Heart left ventricle (tissue), 16 donors: ENCODE measurements around the gene PLEKHA6. TPM values are rescaled to one million over a fixed set of nuclear protein-coding genes. Genes with fewer than 3 reads are reported as not detected.

Experiments
- ATAC-seq, 4 donors: fragments of 200-7000 bp; cut with Tn5 transposase; one replicate each; pipeline ENCODE4 v1.9.1; 2020 to 2022; ENCODE audit warnings: moderate library complexity in 4 of 4, mild to moderate bottlenecking in 3 of 4, moderate number of reproducible peaks in 1 of 4
- DNase-seq, 5 donors: peaks; one replicate each; pipeline ENCODE4 v3.0.0-alpha.2; 2020
- H3K27ac ChIP-seq, 12 donors: fragments of 200-600 bp; sonication (generic) in 4 of 12; one replicate each; pipeline versions ENCODE4 v1.5.0 to v1.8.0; 2016 to 2022; ENCODE audit warnings: mild to moderate bottlenecking in 2 of 12
- H3K27me3 ChIP-seq, 9 donors: fragments of 200-600 bp; sonication (generic) in 2 of 9; one replicate each; pipeline versions ENCODE4 v1.5.1 to v1.8.0; 2016 to 2022; ENCODE audit warnings: mild to moderate bottlenecking in 3 of 9
- H3K36me3 ChIP-seq, 9 donors: fragments of 200-600 bp; sonication (generic) in 2 of 9; one replicate each; pipeline versions ENCODE4 v1.5.0 to v1.8.0; 2018 to 2022; ENCODE audit warnings: mild to moderate bottlenecking in 2 of 9
- H3K4me1 ChIP-seq, 12 donors: fragments of 200-600 bp; sonication (generic) in 4 of 12; one replicate each; pipeline versions ENCODE4 v1.5.0 to v1.8.0; 2016 to 2022; ENCODE audit warnings: mild to moderate bottlenecking in 3 of 12
- H3K4me3 ChIP-seq, 12 donors: fragments of 200-600 bp; sonication (generic) in 4 of 12; one replicate each; pipeline versions ENCODE4 v1.5.0 to v1.8.0; 2017 to 2022; ENCODE audit warnings: mild to moderate bottlenecking in 9 of 12, moderate library complexity in 4 of 12
- H3K9me3 ChIP-seq, 12 donors: fragments of 200-600 bp; sonication (generic) in 4 of 12; one replicate each; pipeline versions ENCODE4 v1.5.0 to v1.8.0; 2016 to 2022; ENCODE audit warnings: mild to moderate bottlenecking in 1 of 12
- POLR2A ChIP-seq, 2 donors: fragments of 450-650 bp; IDR thresholded peaks; one replicate each; pipeline ENCODE4 v1.6.1; 2017; ENCODE audit warnings: antibody characterized with exemption in 2 of 2, mild to moderate bottlenecking in 2 of 2, moderate library complexity in 2 of 2
- WGBS, 4 donors: extraction: QIAGEN DNeasy Blood & Tissue Kit in 2 of 4; methylation state at CpG; one replicate each; pipeline versions ENCODE4 v1.1.5 to v1.1.7; 2013 to 2018; 5-methylcytosine and 5-hydroxymethylcytosine counted together
- intact Hi-C, 10 donors: fragments of 100-400 bp; cut with DNase I; formaldehyde crosslinking; loops; one replicate each; pipeline versions ENCODE4 v1.11.1 to v1.14.2; 2022
- polyA plus RNA-seq, 2 donors: library from polyadenylated mRNA; stranded (reverse); fragments of 200-250 nt; gene quantifications; one replicate each; pipeline ENCODE4 v1.2.3, GENCODE V29; 2013
- total RNA-seq, 9 donors: library from RNA; depleted of rRNA in 2 of 9; stranded (reverse); fragments of >200 nt in 2 of 9; fragmentation: NEBNext Ultra II Directional in 3 of 9; extraction: Animal tissue kit (Norgen Biotek cat#: 25700) in 3 of 9; gene quantifications; one replicate each; pipeline versions ENCODE4 v1.1.0 to v1.2.4, GENCODE V29; 2016 to 2023
- TF ChIP-seq, protein P1 (sequence below), 12 donors: fragments of 200-600 bp; sonication (generic) in 4 of 12; IDR thresholded peaks; one replicate each; pipeline versions ENCODE4 v1.5.0 to v1.8.0; 2018 to 2022; ENCODE audit warnings: antibody characterized with exemption in 12 of 12, mild to moderate bottlenecking in 5 of 12
- donor health status: ischemic (EF 13 %, LVEDD 7.1; RV severe dilation, severe dysfunction).
- donor health status: healthy with polysubstance abuse.
- donor health status: DM: no; HTN: yes; CAD: no.
- donor health status: DM: no; HTN: no; CAD: no.
- donor health status: ischemic (EF 25% LVEDD 6.9; RV normal size, moderate dysfunction).
- donor health status: ischemic (EF 25% LVEDD 5.7; RV mildly dilated, moderate dysfunction).
- donor health status: healthy.
- donor health status: DM: yes; HTN: yes; CAD: no.
- donor health status: ischemic (EF 35%, LVEDD 5.7; RV mildly dilated, moderate dysfunction).
- donor health status: nonischemic (EF 11% LVEDD 7.7; RV severe dilation, severe dysfunction).
- donor health status: DM: yes; HTN: yes; CAD: no.
- donor health status: PGD.
- donor health status: ischemic (EF 29% LVEDD 5.4; RV normal size, mild dysfunction).
- donor health status: nonischemic (EF 23%, LVEDD 6.1; RV moderate dilation, normal function).

PLEKHA6 gene
- total and polyA plus RNA-seq, 11 donors = 5.2 to 33.2 (median 18.9) TPM

DNA sequence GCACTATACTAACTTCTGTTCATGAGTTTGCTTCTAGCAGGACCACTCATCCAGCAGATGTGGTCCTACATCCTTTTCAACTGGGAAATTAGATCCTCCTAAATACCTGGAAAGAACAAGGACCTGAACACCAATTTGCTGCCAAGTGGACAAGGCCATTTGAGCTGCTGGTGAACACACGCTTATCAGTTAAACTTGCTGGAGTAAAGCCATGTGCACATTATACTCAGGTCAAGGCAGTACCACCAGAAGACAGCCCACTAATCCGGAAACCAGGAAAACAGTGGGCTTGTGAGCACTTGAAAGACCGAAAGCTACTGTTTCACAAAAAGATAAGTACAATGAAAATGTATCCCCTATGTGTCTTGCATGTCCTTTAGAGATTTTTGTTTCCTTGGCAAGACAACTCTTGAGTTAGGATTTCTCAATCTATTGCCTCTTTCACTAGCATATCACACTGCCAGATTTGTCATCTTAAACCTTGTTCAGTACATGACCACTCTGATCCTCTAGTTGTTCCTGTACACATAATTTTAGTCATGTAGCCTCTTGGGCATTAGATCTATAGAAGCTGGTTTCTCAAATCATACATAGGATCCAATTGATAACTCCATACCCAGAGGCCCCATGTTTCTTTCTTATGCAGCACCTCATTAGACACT, 189.1 kb downstream of the PLEKHA6 start:
- TF ChIP-seq POLR2A (IDR thresholded peaks at IDR 0.05) = no peak
- TF ChIP-seq, protein P1, sequence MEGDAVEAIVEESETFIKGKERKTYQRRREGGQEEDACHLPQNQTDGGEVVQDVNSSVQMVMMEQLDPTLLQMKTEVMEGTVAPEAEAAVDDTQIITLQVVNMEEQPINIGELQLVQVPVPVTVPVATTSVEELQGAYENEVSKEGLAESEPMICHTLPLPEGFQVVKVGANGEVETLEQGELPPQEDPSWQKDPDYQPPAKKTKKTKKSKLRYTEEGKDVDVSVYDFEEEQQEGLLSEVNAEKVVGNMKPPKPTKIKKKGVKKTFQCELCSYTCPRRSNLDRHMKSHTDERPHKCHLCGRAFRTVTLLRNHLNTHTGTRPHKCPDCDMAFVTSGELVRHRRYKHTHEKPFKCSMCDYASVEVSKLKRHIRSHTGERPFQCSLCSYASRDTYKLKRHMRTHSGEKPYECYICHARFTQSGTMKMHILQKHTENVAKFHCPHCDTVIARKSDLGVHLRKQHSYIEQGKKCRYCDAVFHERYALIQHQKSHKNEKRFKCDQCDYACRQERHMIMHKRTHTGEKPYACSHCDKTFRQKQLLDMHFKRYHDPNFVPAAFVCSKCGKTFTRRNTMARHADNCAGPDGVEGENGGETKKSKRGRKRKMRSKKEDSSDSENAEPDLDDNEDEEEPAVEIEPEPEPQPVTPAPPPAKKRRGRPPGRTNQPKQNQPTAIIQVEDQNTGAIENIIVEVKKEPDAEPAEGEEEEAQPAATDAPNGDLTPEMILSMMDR (IDR thresholded peaks at IDR 0.05) = no peak
- H3K9me3 ChIP-seq = peaks cover 0 to 23% (median 14%) of the 10 kb centered on the region in 12 donors
- no peak for DNase-seq
- intact Hi-C loops = no loop called here
- ATAC-seq = no peak
- H3K36me3 ChIP-seq = no peaks in the 10 kb centered on the region
- H3K27ac ChIP-seq = no peak overlapping the region
- WGBS, 4 donors = 87 to 93% (median 90%) methylated on average over 3 of the region's 3 CpGs
- no peaks in the 10 kb centered on the region for H3K4me1 ChIP-seq
- H3K27me3 ChIP-seq = peaks cover 0 to 18% (median 0%) of the 10 kb centered on the region in 9 donors
- H3K4me3 ChIP-seq = no peak overlapping the region

DNA sequence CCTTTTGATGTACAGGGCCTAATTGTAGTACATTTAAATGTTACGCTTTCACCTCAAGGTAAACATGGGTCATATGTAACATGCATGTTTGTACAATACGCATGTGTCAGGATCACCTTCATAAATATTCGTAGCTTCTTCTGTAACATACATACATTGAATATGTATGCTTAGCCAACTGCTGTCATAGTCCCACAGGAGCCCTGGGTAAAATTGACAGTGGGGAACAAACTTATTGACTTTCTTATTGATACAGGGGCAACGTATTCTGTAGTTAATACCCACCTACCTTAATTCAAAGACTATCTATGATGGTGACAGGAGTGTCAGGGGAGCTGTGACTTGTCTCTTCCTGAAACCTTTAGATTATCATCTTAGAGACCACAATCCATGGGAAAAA, 189.9 kb downstream of the PLEKHA6 start:
- intact Hi-C loops = loop anchor here in 3 of 10 donors (10.0 kb wide), 2 partner anchors 225 to 335 kb away; no protein-coding TSS in a partner anchor

More for the DNA sequence above, 189.9 kb downstream of the PLEKHA6 start:
- Histone ChIP-seq H3K4me1 (no peaks in the 10 kb centered on the region), H3K27ac (no peak overlapping the region), H3K9me3 (peaks cover 0 to 23% (median 14%) of the 10 kb centered on the region in 12 donors), H3K36me3 (no peaks in the 10 kb centered on the region), H3K27me3 (peaks cover 0 to 11% (median 0%) of the 10 kb centered on the region in 9 donors), H3K4me3 (no peak overlapping the region)
- DNase-seq (no peak), ATAC-seq (no peak)
- WGBS, 4 donors = 81 to 93% (median 92%) methylated on average over 4 of the region's 4 CpGs
- no peak for TF ChIP-seq POLR2A (IDR thresholded peaks at IDR 0.05)
- TF ChIP-seq, protein P1 (IDR thresholded peaks at IDR 0.05) = no peak

Other genes with a start within 250 kb of the PLEKHA6 start
- 10 to 100 TPM in 1 of 9 donors, 1 to 10 TPM in 8; 1.1 to 16.3 (median 2.5) TPM for gene ETNK2, start 207.9 kb downstream of the PLEKHA6 start, total RNA-seq
- gene ETNK2, start 207.9 kb downstream of the PLEKHA6 start, polyA plus RNA-seq = 1 to 10 TPM; 3.0 to 6.5 TPM
- not detected for gene REN, start 193.6 kb downstream of the PLEKHA6 start, total RNA-seq
- gene REN, start 193.6 kb downstream of the PLEKHA6 start, polyA plus RNA-seq = not detected
- not detected for gene KISS1, start 163.4 kb downstream of the PLEKHA6 start, total RNA-seq
- gene KISS1, start 163.4 kb downstream of the PLEKHA6 start, polyA plus RNA-seq = not detected
- under 1 TPM in 1 of 9 donors, not detected in 8; 0.29 TPM for gene GOLT1A, start 145.9 kb downstream of the PLEKHA6 start, total RNA-seq
- gene GOLT1A, start 145.9 kb downstream of the PLEKHA6 start, polyA plus RNA-seq = under 1 TPM in 1 of 2 donors, not detected in 1; 0.24 TPM
- 10 to 100 TPM; 15.8 to 29.8 (median 25.9) TPM for gene PPP1R15B, start 51.9 kb upstream of the PLEKHA6 start, total RNA-seq
- gene PPP1R15B, start 51.9 kb upstream of the PLEKHA6 start, polyA plus RNA-seq = 10 to 100 TPM in 1 of 2 donors, 1 to 10 TPM in 1; 8.1 to 27.9 TPM
- gene PIK3C2B, start 134.9 kb upstream of the PLEKHA6 start, total RNA-seq = 10 to 100 TPM; 12.9 to 42.5 (median 19.8) TPM
- gene PIK3C2B, start 134.9 kb upstream of the PLEKHA6 start, polyA plus RNA-seq = 10 to 100 TPM in 1 of 2 donors, 1 to 10 TPM in 1; 9.2 to 11.9 TPM
- gene MDM4, start 156.5 kb upstream of the PLEKHA6 start, total RNA-seq = 10 to 100 TPM in 8 of 9 donors, 1 to 10 TPM in 1; 8.9 to 48.7 (median 33.0) TPM
- 10 to 100 TPM in 1 of 2 donors, 1 to 10 TPM in 1; 5.7 to 15.0 TPM for gene MDM4, start 156.5 kb upstream of the PLEKHA6 start, polyA plus RNA-seq